ENCODE data around the gene SKI. TPM values are rescaled to one million over a fixed set of nuclear protein-coding genes. Genes with fewer than 3 reads are reported as not detected.

SKI gene
- total RNA-seq, 2 donors from 2014 or later = 46.2 to 114 TPM

GRCh38 chr1:2300004-2300771 lies 72.1 kb downstream of the SKI start:
- no peaks in the 10 kb centered on the region for H3K27me3 ChIP-seq (replicated peaks; ENCODE audit: insufficient read depth)
- peak overlapping the region; percentile 34 to 42 for H3K27ac ChIP-seq
- DNase-seq (ENCODE audit: low spot score) = no peak
- TF ChIP-seq POLR2A (IDR thresholded peaks at IDR 0.05) (no peak), POLR2AphosphoS5 (IDR thresholded peaks at IDR 0.05) (no peak)
- TF ChIP-seq, protein P1, sequence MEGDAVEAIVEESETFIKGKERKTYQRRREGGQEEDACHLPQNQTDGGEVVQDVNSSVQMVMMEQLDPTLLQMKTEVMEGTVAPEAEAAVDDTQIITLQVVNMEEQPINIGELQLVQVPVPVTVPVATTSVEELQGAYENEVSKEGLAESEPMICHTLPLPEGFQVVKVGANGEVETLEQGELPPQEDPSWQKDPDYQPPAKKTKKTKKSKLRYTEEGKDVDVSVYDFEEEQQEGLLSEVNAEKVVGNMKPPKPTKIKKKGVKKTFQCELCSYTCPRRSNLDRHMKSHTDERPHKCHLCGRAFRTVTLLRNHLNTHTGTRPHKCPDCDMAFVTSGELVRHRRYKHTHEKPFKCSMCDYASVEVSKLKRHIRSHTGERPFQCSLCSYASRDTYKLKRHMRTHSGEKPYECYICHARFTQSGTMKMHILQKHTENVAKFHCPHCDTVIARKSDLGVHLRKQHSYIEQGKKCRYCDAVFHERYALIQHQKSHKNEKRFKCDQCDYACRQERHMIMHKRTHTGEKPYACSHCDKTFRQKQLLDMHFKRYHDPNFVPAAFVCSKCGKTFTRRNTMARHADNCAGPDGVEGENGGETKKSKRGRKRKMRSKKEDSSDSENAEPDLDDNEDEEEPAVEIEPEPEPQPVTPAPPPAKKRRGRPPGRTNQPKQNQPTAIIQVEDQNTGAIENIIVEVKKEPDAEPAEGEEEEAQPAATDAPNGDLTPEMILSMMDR (IDR thresholded peaks at IDR 0.05) = no peak
- H3K4me3 ChIP-seq = no peak overlapping the region
- intact Hi-C loops (cut with DNase I) = no loop called here
- H3K4me1 ChIP-seq (replicated peaks) = peaks cover 14% of the 10 kb centered on the region
- H3K9me3 ChIP-seq = no peaks in the 10 kb centered on the region
- WGBS = 66% methylated on average over 21 of the region's 32 CpGs
- H3K36me3 ChIP-seq = no peaks in the 10 kb centered on the region

DNA sequence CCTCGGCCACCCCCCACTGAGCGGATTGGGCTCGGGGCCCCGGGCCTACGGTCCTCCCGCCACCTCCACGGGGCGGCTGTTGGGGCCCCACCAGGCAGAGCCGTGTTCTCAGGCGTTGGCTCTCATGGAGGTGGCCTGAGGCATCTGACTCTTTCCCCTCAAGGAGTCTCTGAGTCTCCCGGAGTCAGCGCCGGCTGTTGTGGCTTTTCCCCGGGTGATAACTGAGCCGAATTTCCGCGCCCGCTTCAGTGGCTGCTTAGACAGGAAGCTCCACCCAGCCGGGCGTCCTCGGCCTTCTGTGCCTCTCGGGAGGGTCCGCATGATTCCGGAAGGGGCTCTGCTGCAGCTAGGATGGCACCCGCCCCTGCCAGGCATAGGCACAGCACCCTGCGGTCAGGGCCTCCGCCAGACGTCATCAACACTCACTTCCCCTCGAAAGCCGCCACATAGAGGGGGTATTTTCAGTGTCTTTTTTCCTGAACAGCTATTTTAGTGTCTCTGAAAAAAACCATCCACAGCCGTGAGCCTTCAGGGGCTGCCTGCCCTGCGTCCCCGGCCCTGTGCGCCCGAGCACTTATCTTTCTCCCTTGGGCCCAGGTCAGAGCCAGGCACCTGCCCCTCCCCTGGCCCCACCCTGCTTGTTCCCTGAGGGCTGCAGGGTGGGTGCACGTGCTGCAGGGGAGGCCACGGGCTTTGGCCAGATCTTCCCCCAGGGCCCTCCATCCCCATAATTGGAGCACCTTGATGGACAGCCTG lies 72.9 kb downstream of the SKI start:
- Histone ChIP-seq H3K27me3 (replicated peaks; ENCODE audit: insufficient read depth) (no peaks in the 10 kb centered on the region), H3K4me1 (replicated peaks) (peaks cover 14% of the 10 kb centered on the region), H3K9me3 (no peaks in the 10 kb centered on the region), H3K4me3 (no peak overlapping the region), H3K27ac (peak overlapping the region; percentile 34 to 42), H3K36me3 (peaks cover 0 to 4% of the 10 kb centered on the region in 2 donors)
- TF ChIP-seq POLR2A (IDR thresholded peaks at IDR 0.05) (no peak), POLR2AphosphoS5 (IDR thresholded peaks at IDR 0.05) (peak; percentile 9)
- TF ChIP-seq, protein P1 (IDR thresholded peaks at IDR 0.05) = no peak
- WGBS = 48% methylated on average over 37 of the region's 37 CpGs
- DNase-seq (ENCODE audit: low spot score) = no peak
- intact Hi-C loops (cut with DNase I) = no loop called here

DNA sequence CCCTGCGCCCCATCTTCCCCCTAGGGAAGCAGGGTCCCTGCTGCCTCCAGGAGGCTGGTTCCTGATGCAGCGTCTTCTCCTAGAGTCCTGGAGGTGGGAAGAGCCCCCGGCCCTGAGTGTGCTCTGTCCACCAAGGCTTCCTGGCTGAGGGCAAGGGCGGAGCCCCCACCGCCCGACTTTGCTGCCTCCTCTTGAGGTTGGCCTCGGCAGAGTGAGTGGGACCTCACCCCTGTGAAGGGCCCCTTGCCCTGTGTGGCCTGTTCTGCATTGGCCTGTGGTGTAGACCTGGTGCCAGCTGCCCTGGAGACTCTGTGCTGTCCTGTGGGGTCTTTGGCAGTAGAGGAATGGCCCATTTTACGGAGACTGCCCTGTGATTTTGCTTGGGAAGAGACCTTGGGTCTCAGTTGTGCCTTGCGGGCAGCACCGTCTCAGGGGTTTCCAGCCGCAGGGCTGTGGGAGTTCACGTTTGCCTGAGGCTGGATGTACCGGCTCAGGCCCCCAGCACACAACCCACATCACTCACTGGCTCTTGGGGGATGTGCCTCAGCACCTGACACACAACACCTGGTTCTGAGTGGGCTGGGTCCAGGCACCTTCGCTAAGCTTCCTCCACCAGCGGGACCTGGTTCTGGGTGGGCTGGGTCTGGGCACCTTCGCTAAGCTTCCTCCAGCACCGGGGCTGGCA lies 73.6 kb downstream of the SKI start:
- Histone ChIP-seq H3K36me3 (peaks cover 0 to 11% of the 10 kb centered on the region in 2 donors), H3K4me3 (no peak overlapping the region), H3K27ac (peak overlapping the region in 1 of 2 donors; percentile 42), H3K27me3 (replicated peaks; ENCODE audit: insufficient read depth) (no peaks in the 10 kb centered on the region), H3K9me3 (no peaks in the 10 kb centered on the region), H3K4me1 (replicated peaks) (peaks cover 14% of the 10 kb centered on the region)
- TF ChIP-seq POLR2AphosphoS5 (IDR thresholded peaks at IDR 0.05) = no peak
- TF ChIP-seq POLR2A (IDR thresholded peaks at IDR 0.05) = no peak
- TF ChIP-seq, protein P1 (IDR thresholded peaks at IDR 0.05) = no peak
- intact Hi-C loops (cut with DNase I) = no loop called here
- DNase-seq (ENCODE audit: low spot score) = no peak
- WGBS = 82% methylated on average over 17 of the region's 17 CpGs

DNA sequence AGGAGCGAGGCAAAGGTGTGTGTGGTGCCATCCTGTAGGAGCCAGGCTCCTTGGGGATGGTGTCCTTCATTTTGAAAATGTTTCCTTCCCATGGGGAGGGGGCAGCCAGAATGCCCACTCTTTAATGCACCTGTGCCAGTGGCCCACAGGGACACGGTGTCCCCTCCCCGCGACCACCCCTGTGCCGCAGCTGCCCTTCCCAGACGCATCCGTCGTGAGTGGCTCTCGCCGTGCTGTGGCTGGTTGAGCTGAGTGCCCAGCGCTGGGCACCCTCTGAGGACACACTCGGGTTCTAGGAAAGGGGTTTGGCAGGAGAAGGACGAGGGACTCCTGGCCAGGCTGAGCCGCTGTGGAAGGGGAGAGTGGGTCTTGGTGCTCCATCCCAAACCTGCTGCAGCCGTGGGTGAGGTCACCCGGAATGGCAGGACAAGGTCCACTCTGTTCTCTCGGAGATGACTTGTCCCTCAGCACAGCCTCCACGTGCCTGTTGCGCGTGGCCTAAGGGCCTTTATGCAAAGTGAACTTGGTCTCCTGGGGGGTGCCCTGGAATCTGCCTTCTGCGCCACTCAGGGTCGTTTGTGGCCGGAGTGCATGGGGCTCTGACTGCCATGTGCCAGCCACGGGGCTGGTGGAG lies 74.3 kb downstream of the SKI start:
- Histone ChIP-seq H3K36me3 (peaks cover 3 to 18% of the 10 kb centered on the region in 2 donors), H3K4me1 (replicated peaks) (peaks cover 14% of the 10 kb centered on the region), H3K27ac (peak overlapping the region; percentile 56 to 72), H3K9me3 (no peaks in the 10 kb centered on the region), H3K4me3 (no peak overlapping the region), H3K27me3 (replicated peaks; ENCODE audit: insufficient read depth) (no peaks in the 10 kb centered on the region)
- WGBS = 86% methylated on average over 22 of the region's 24 CpGs
- no peak for DNase-seq (ENCODE audit: low spot score)
- TF ChIP-seq, protein P1 (IDR thresholded peaks at IDR 0.05) = no peak
- no peak for TF ChIP-seq POLR2A (IDR thresholded peaks at IDR 0.05)
- no peak for TF ChIP-seq POLR2AphosphoS5 (IDR thresholded peaks at IDR 0.05)
- intact Hi-C loops (cut with DNase I) = no loop called here

All from prostate gland (tissue), 2 donors.